ENCODE measurements around the gene TCTA. TPM values are rescaled to one million over a fixed set of nuclear protein-coding genes. Genes with fewer than 3 reads are reported as not detected.

Gene TCTA
- polyA plus RNA-seq, 3 donors: 22.4 to 35.5 (median 26.7) TPM

- Mint-ChIP-seq H3K27ac (peak overlapping the region in 3 of 7 donors; percentile 14 to 58 (median 35)), H3K4me1 (peaks cover 37% of the 10 kb centered on the region), H3K4me3 (peak overlapping the region; percentile 80 to 88), H3K9me3 (peaks cover 0 to 2% (median 0%) of the 10 kb centered on the region in 7 donors), H3K36me3 (peaks cover 46 to 62% of the 10 kb centered on the region in 2 donors), H3K27me3 (ENCODE audit: low read depth in 3 of 3) (peaks cover 0 to 2% (median 0%) of the 10 kb centered on the region in 3 donors)
- H3K9me3 ChIP-seq (replicated peaks in 1 of 2; ENCODE audit: control insufficient read depth in 1 of 2, insufficient read depth in 1 of 2, low read length in 2 of 2): no peaks in the 10 kb centered on the region
- H4K20me1 ChIP-seq (ENCODE audit: insufficient read depth, low read length): peaks cover 12% of the 10 kb centered on the region
- peak overlapping the region; percentile 66 for H2AFZ ChIP-seq (ENCODE audit: insufficient read depth, low read depth, low read length, poor library complexity, severe bottlenecking)
- H3K4me3 ChIP-seq (replicated peaks in 1 of 3; ENCODE audit: low read depth in 2 of 3, low read length in 3 of 3): peak overlapping the region; percentile 9 to 68 (median 32)
- intact Hi-C loops (cut with micrococcal nuclease): no loop called here
- H3K9ac ChIP-seq (ENCODE audit: insufficient read depth, low read length, poor library complexity, severe bottlenecking): peak overlapping the region; percentile 35
- H3K79me2 ChIP-seq (ENCODE audit: insufficient read depth, low read length): peaks cover 17% of the 10 kb centered on the region
- no peak for TF ChIP-seq CTCF (IDR thresholded peaks at IDR 0.05)
- H3K4me2 ChIP-seq (replicated peaks; ENCODE audit: extremely low read depth, low read length, poor library complexity, severe bottlenecking): peak overlapping the region; percentile 75
- H3K36me3 ChIP-seq (replicated peaks in 1 of 2; ENCODE audit: control insufficient read depth in 1 of 2, insufficient read depth in 2 of 2, low read length in 2 of 2): peaks cover 10 to 36% of the 10 kb centered on the region in 2 donors
- H3K27ac ChIP-seq (ENCODE audit: low read depth in 1 of 2, low read length in 2 of 2): no peak overlapping the region
- 10% methylated on average over 14 of the region's 14 CpGs for WGBS (ENCODE audit: insufficient coverage)
- DNase-seq: no peak
- peaks cover 28 to 32% of the 10 kb centered on the region in 2 donors for H3K4me1 ChIP-seq (ENCODE audit: control insufficient read depth in 1 of 2, insufficient read depth in 2 of 2, low read length in 2 of 2)
- H3K27me3 ChIP-seq (ENCODE audit: control insufficient read depth in 2 of 2, insufficient read depth in 2 of 2, low read length in 2 of 2): no peaks in the 10 kb centered on the region
Observed at GRCh38 chr3:49421890-49422378, 9.7 kb downstream of the TCTA start.

GRCh38 chr3:49422379-49423248 is 10.4 kb downstream of the TCTA start, which contains the start of gene AMT:
Gene AMT, minus strand, starts transcription at chr3:49422473. Its CDS starts 23 bp downstream, at chr3:49422450.
- Mint-ChIP-seq H3K27ac (peak within 1 kb of the TSS in 5 of 7 donors; percentile 14 to 89 (median 58)), H3K9me3 (peaks cover 0 to 2% (median 0%) of the 10 kb centered on the region in 7 donors), H3K4me1 (peaks cover 30% of the 10 kb centered on the region), H3K36me3 (peaks cover 46 to 55% of the 10 kb centered on the region in 2 donors), H3K4me3 (peak within 1 kb of the TSS; percentile 80 to 88), H3K27me3 (ENCODE audit: low read depth in 3 of 3) (peaks cover 0 to 2% (median 0%) of the 10 kb centered on the region in 3 donors)
- Histone ChIP-seq H3K79me2 (ENCODE audit: insufficient read depth, low read length) (peaks cover 11% of the 10 kb centered on the region), H3K9ac (ENCODE audit: insufficient read depth, low read length, poor library complexity, severe bottlenecking) (peak within 1 kb of the TSS; percentile 35), H3K27me3 (ENCODE audit: control insufficient read depth in 2 of 2, insufficient read depth in 2 of 2, low read length in 2 of 2) (no peaks in the 10 kb centered on the region), H3K36me3 (replicated peaks in 1 of 2; ENCODE audit: control insufficient read depth in 1 of 2, insufficient read depth in 2 of 2, low read length in 2 of 2) (peaks cover 10 to 36% of the 10 kb centered on the region in 2 donors), H2AFZ (ENCODE audit: insufficient read depth, low read depth, low read length, poor library complexity, severe bottlenecking) (peak within 1 kb of the TSS; percentile 66), H3K4me2 (replicated peaks; ENCODE audit: extremely low read depth, low read length, poor library complexity, severe bottlenecking) (peak within 1 kb of the TSS; percentile 75), H3K9me3 (replicated peaks in 1 of 2; ENCODE audit: control insufficient read depth in 1 of 2, insufficient read depth in 1 of 2, low read length in 2 of 2) (no peaks in the 10 kb centered on the region), H3K27ac (ENCODE audit: low read depth in 1 of 2, low read length in 2 of 2) (no peak within 1 kb of the TSS), H3K4me1 (ENCODE audit: control insufficient read depth in 1 of 2, insufficient read depth in 2 of 2, low read length in 2 of 2) (peaks cover 22 to 25% of the 10 kb centered on the region in 2 donors), H3K4me3 (replicated peaks in 1 of 3; ENCODE audit: low read depth in 2 of 3, low read length in 3 of 3) (peak within 1 kb of the TSS; percentile 9 to 68 (median 32)), H4K20me1 (ENCODE audit: insufficient read depth, low read length) (peaks cover 6% of the 10 kb centered on the region)
- WGBS (ENCODE audit: insufficient coverage): 20% methylated on average over 19 of the region's 25 CpGs
- intact Hi-C loops (cut with micrococcal nuclease): no loop called here
- no peak for TF ChIP-seq CTCF (IDR thresholded peaks at IDR 0.05)
- no peak for DNase-seq

Data from CD14-positive monocyte (primary cell).